HepG2 (cell line): ENCODE data around the gene C11orf91. TPM values are rescaled to one million over a fixed set of nuclear protein-coding genes. Genes with fewer than 3 reads are reported as not detected.

Experiments
- CREB1 ChIP-seq, 2 experiments: fragments of 450-650 bp in 1 of 2; IDR thresholded peaks; 2 replicates each; pipeline ENCODE4 v1.6.1; 2016 to 2017; ENCODE audit warnings: control low read depth in 1 of 2, mild to moderate bottlenecking in 1 of 2, missing compliant biosample characterization in 1 of 2, missing genetic modification characterization in 1 of 2
- EHMT2 ChIP-seq: fragments of 200-600 bp; sonication (generic); IDR thresholded peaks from 2 replicates; pipeline ENCODE4 v1.7.0; 2017; ENCODE audit warnings: antibody characterized with exemption, low read depth, low read length, borderline replicate concordance
- ELF4 ChIP-seq: sonication (generic); formaldehyde crosslinking; IDR thresholded peaks from 2 replicates; pipeline ENCODE4 v1.5.0; 2020; ENCODE audit warnings: missing genetic modification reagents, mild to moderate bottlenecking, moderate library complexity, borderline replicate concordance
- HNRNPL ChIP-seq: fragments of 200-400 bp; formaldehyde crosslinking; IDR thresholded peaks from 2 replicates; pipeline ENCODE4 v1.6.1; 2017; ENCODE audit warnings: mild to moderate bottlenecking, low read depth, low read length
- IKZF4 ChIP-seq: sonication (generic); formaldehyde crosslinking; IDR thresholded peaks from 2 replicates; pipeline ENCODE4 v1.5.1; 2020; ENCODE audit warnings: borderline replicate concordance, mild to moderate bottlenecking, low read depth, missing genetic modification reagents; ENCODE audit errors: not compliant biosample characterization
- NRL ChIP-seq: sonication (generic); formaldehyde crosslinking; IDR thresholded peaks from 2 replicates; pipeline ENCODE4 v1.5.0; 2020; ENCODE audit warnings: missing genetic modification reagents, mild to moderate bottlenecking, moderate library complexity, borderline replicate concordance
- SAP130 ChIP-seq: IDR thresholded peaks from 2 replicates; pipeline ENCODE4 v1.6.1; 2016; ENCODE audit warnings: low read depth
- ZNF441 ChIP-seq: sonication (generic); formaldehyde crosslinking; IDR thresholded peaks from 2 replicates; pipeline ENCODE4 v1.7.0; 2021; ENCODE audit warnings: missing genetic modification reagents, borderline replicate concordance
- ZNF556 ChIP-seq: sonication (generic); formaldehyde crosslinking; IDR thresholded peaks from 2 replicates; pipeline ENCODE4 v1.4.0; 2020; ENCODE audit warnings: mild to moderate bottlenecking, missing genetic modification reagents, borderline replicate concordance
- ZNF746 ChIP-seq: sonication (generic); formaldehyde crosslinking; IDR thresholded peaks from 2 replicates; pipeline ENCODE4 v1.8.0; 2022; ENCODE audit warnings: mild to moderate bottlenecking, missing genetic modification reagents
- polyA plus RNA-seq, 8 experiments: library from polyadenylated mRNA; depleted of rRNA in 3 of 8; stranded (reverse) in 7 of 8; unstranded in 1 of 8; fragments of >200 nt; fragmentation: Illumina TruSeq in 4 of 8; extraction: Trizol in 4 of 8; gene quantifications; 2 replicates each; pipeline versions ENCODE4 v1.2.1 to v1.2.3, GENCODE V29; 2011 to 2016; ENCODE audit warnings: low read depth in 4 of 8, missing spikeins in 1 of 8, mixed read lengths in 1 of 8; ENCODE audit not compliant: insufficient read depth in 1 of 8
- total RNA-seq, 5 experiments: library from RNA; depleted of rRNA; stranded (reverse); fragments of >200 nt; fragmentation: Illumina TruSeq; extraction: Trizol; gene quantifications; 2 replicates each; pipeline ENCODE4 v1.2.3, GENCODE V29; 2016; ENCODE audit warnings: low read depth in 1 of 5
- TF ChIP-seq, protein P1 (sequence below): IDR thresholded peaks from 2 replicates; pipeline ENCODE4 v1.6.1; 2016; ENCODE audit warnings: low read depth
- TF ChIP-seq, protein P2 (sequence below): sonication (generic); formaldehyde crosslinking; IDR thresholded peaks from 2 replicates; pipeline ENCODE4 v1.5.1; 2020; ENCODE audit warnings: mild to moderate bottlenecking, missing genetic modification reagents, moderate library complexity
- TF ChIP-seq, protein P3 (sequence below): sonication (generic); formaldehyde crosslinking; IDR thresholded peaks from 2 replicates; pipeline ENCODE4 v1.8.1; 2023; ENCODE audit warnings: mild to moderate bottlenecking, missing genetic modification reagents
- TF ChIP-seq, protein P4 (sequence below): sonication (generic); formaldehyde crosslinking; IDR thresholded peaks from 2 replicates; pipeline ENCODE4 v1.4.0; 2020; ENCODE audit warnings: mild to moderate bottlenecking, missing genetic modification reagents
- TF ChIP-seq, protein P5 (sequence below): sonication (generic); formaldehyde crosslinking; IDR thresholded peaks from 2 replicates; pipeline ENCODE4; 2020; ENCODE audit warnings: missing genetic modification reagents, mild to moderate bottlenecking, borderline replicate concordance

C11orf91 gene
- total and polyA plus RNA-seq, 2 of the 13 experiments (the other 11 are each of a cell fraction or from before 2014, with no cell fraction given) = 0.35 TPM; not detected in 1

DNA sequence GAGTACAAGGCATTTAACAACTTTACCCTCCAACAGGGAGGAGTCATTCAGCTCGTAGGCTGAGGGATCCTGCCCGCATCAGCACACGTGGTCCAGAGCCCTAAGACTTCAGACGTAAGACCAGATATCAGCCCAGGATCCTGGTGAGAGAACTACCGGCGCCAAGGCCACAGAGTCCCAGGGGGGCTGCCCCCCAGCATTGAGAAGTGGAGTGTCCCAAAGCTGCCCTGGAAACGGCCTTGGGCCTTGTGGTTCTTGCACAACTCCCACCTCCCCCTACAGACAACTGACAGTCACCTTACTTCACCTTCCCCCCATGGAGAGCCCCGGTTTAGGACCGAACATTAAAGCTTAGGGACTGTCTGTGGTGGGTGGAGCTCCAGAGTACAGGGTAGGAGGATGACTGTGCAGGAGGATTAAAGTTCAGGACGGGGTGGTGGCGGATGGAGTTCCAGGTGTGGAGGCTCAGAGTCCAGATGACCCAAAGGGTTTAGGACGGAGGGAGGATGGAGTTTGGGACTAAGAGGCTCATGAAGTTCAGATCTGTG lies 1.0 kb downstream of the C11orf91 start (continued):
- TF ChIP-seq, protein P1, sequence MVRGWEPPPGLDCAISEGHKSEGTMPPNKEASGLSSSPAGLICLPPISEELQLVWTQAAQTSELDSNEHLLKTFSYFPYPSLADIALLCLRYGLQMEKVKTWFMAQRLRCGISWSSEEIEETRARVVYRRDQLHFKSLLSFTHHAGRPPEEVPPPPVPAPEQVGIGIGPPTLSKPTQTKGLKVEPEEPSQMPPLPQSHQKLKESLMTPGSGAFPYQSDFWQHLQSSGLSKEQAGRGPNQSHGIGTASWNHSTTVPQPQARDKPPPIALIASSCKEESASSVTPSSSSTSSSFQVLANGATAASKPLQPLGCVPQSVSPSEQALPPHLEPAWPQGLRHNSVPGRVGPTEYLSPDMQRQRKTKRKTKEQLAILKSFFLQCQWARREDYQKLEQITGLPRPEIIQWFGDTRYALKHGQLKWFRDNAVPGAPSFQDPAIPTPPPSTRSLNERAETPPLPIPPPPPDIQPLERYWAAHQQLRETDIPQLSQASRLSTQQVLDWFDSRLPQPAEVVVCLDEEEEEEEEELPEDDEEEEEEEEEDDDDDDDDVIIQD = peak; percentile 62
- TF ChIP-seq, protein P2, sequence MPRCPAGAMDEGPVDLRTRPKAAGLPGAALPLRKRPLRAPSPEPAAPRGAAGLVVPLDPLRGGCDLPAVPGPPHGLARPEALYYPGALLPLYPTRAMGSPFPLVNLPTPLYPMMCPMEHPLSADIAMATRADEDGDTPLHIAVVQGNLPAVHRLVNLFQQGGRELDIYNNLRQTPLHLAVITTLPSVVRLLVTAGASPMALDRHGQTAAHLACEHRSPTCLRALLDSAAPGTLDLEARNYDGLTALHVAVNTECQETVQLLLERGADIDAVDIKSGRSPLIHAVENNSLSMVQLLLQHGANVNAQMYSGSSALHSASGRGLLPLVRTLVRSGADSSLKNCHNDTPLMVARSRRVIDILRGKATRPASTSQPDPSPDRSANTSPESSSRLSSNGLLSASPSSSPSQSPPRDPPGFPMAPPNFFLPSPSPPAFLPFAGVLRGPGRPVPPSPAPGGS (CRISPR knock-in tag) = no peak
- peak; percentile 50; the same call in 1 of the 2 replicates for TF ChIP-seq EHMT2
- peak; percentile 37; the same call in 1 of the 2 replicates for TF ChIP-seq ZNF556
- TF ChIP-seq IKZF4 = no peak
- TF ChIP-seq, protein P3, sequence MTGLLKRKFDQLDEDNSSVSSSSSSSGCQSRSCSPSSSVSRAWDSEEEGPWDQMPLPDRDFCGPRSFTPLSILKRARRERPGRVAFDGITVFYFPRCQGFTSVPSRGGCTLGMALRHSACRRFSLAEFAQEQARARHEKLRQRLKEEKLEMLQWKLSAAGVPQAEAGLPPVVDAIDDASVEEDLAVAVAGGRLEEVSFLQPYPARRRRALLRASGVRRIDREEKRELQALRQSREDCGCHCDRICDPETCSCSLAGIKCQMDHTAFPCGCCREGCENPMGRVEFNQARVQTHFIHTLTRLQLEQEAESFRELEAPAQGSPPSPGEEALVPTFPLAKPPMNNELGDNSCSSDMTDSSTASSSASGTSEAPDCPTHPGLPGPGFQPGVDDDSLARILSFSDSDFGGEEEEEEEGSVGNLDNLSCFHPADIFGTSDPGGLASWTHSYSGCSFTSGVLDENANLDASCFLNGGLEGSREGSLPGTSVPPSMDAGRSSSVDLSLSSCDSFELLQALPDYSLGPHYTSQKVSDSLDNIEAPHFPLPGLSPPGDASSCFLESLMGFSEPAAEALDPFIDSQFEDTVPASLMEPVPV (CRISPR knock-in tag) = 0 out of 2 replicates have a peak, but pooled peaks have one; percentile 24
- TF ChIP-seq ELF4 (CRISPR knock-in tag) = no peak
- TF ChIP-seq CREB1 (IDR thresholded peaks at IDR 0.05) = no peak
- TF ChIP-seq CREB1 (CRISPR knock-in tag; IDR thresholded peaks at IDR 0.05) = peak; percentile 79
- TF ChIP-seq ZNF441 (CRISPR knock-in tag) = no peak
- TF ChIP-seq HNRNPL = no peak
- TF ChIP-seq SAP130 (CRISPR knock-in tag) = peak; percentile 88
- TF ChIP-seq, protein P4, sequence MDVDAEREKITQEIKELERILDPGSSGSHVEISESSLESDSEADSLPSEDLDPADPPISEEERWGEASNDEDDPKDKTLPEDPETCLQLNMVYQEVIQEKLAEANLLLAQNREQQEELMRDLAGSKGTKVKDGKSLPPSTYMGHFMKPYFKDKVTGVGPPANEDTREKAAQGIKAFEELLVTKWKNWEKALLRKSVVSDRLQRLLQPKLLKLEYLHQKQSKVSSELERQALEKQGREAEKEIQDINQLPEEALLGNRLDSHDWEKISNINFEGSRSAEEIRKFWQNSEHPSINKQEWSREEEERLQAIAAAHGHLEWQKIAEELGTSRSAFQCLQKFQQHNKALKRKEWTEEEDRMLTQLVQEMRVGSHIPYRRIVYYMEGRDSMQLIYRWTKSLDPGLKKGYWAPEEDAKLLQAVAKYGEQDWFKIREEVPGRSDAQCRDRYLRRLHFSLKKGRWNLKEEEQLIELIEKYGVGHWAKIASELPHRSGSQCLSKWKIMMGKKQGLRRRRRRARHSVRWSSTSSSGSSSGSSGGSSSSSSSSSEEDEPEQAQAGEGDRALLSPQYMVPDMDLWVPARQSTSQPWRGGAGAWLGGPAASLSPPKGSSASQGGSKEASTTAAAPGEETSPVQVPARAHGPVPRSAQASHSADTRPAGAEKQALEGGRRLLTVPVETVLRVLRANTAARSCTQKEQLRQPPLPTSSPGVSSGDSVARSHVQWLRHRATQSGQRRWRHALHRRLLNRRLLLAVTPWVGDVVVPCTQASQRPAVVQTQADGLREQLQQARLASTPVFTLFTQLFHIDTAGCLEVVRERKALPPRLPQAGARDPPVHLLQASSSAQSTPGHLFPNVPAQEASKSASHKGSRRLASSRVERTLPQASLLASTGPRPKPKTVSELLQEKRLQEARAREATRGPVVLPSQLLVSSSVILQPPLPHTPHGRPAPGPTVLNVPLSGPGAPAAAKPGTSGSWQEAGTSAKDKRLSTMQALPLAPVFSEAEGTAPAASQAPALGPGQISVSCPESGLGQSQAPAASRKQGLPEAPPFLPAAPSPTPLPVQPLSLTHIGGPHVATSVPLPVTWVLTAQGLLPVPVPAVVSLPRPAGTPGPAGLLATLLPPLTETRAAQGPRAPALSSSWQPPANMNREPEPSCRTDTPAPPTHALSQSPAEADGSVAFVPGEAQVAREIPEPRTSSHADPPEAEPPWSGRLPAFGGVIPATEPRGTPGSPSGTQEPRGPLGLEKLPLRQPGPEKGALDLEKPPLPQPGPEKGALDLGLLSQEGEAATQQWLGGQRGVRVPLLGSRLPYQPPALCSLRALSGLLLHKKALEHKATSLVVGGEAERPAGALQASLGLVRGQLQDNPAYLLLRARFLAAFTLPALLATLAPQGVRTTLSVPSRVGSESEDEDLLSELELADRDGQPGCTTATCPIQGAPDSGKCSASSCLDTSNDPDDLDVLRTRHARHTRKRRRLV (CRISPR knock-in tag) = no peak
- TF ChIP-seq, protein P5, sequence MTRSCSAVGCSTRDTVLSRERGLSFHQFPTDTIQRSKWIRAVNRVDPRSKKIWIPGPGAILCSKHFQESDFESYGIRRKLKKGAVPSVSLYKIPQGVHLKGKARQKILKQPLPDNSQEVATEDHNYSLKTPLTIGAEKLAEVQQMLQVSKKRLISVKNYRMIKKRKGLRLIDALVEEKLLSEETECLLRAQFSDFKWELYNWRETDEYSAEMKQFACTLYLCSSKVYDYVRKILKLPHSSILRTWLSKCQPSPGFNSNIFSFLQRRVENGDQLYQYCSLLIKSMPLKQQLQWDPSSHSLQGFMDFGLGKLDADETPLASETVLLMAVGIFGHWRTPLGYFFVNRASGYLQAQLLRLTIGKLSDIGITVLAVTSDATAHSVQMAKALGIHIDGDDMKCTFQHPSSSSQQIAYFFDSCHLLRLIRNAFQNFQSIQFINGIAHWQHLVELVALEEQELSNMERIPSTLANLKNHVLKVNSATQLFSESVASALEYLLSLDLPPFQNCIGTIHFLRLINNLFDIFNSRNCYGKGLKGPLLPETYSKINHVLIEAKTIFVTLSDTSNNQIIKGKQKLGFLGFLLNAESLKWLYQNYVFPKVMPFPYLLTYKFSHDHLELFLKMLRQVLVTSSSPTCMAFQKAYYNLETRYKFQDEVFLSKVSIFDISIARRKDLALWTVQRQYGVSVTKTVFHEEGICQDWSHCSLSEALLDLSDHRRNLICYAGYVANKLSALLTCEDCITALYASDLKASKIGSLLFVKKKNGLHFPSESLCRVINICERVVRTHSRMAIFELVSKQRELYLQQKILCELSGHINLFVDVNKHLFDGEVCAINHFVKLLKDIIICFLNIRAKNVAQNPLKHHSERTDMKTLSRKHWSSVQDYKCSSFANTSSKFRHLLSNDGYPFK = peak; percentile 22; the same call in 1 of the 2 replicates
- peak; percentile 86 for TF ChIP-seq ZNF746
- peak; percentile 57; the same call in 1 of the 2 replicates for TF ChIP-seq NRL
